NCI-H1417 treated with DMSO at 0.1 percent for 48 hours (cell line): ENCODE results near the gene RAB3D.
A peak's percentile ranks its signal among the peaks of the same experiment; 100 is the strongest.
"Not testable (repeated sequence)": the region's sequence is repeated elsewhere in the genome, so short reads cannot be mapped to it uniquely, and the experiment has no call there.

Experiments used
- DNase-seq: peaks from one replicate; lab custom pipeline; 2025; lab: John Stamatoyannopoulos, UW

Gene RAB3D

DNA sequence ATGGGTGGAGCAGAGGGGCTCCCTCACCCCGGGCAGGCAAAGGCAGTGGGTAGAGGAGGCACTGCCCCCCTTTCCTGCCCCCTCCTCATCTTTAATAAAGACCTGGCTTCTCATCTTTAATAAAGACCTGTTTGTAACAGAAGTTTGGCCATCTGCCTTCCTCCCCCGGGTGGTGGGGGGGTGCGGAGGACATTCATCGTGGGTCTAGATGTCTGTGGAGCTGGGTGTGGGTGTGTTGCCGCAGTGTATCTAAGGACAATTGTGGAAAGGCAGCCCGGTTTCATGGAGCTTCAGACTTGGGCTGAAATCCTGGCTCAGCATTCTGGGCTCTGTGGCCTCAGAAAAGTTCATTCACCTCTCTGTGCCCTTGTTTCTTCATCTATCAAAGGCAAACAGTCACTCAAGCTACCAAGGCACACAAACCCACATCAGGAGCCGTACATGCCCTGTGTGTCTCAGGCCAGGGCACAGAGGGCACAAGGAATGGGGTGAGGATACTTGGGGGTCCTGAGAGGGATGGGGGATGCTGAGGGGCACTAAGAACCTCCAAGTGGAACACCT lies 26.2 kb upstream of the RAB3D start:
- no peak for DNase-seq

GRCh38 chr19:11364935-11365334 lies 25.5 kb upstream of the RAB3D start:
- DNase-seq, result no peak

DNA sequence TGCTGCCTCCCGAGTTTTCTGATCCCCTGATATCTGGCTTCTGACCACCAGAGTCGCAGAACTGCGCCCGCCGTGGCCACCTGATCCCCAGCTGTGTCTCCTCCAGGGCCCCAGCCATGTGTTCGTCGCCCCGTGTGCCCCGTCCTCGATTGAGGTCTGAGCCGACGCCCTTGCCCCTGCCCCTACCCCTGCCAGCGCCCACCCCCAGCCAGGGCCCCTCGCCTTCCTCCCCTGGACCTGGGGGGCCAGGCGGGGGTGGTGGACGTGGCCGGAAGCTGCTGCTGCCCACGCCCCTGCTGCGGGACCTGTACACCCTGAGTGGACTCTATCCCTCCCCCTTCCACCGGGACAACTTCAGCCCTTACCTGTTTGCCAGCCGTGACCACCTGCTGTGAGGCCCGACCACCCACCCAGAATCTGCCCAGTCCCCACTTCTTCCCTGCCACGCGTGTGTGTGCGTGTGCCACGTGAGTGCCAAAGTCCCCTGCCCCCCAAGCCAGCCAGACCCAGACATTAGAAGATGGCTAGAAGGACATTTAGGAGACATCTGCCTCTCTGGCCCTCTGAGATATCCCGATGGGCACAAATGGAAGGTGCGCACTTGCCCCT lies 24.9 kb upstream of the RAB3D start:
- no peak for DNase-seq

DNA sequence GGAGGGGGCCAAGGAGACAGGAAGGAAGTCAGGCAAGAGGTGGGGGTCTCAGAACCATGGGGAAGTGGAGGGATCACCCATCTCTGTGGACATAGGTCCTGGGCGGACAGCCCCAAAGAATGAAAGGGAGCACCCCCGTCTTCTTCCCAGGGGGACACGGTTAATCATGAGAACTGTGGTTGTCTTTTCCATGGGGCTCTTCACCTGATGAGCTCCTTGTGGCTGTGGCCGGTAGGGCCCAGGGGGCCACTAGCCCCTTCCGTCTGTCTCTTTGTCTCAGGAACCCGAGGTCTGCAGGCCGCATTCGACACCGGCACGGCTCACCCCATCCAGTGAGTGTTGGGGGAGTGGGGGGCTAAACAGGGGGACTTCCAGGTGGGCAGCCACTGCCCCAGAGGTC lies 24.4 kb upstream of the RAB3D start:
- no peak for DNase-seq

DNA sequence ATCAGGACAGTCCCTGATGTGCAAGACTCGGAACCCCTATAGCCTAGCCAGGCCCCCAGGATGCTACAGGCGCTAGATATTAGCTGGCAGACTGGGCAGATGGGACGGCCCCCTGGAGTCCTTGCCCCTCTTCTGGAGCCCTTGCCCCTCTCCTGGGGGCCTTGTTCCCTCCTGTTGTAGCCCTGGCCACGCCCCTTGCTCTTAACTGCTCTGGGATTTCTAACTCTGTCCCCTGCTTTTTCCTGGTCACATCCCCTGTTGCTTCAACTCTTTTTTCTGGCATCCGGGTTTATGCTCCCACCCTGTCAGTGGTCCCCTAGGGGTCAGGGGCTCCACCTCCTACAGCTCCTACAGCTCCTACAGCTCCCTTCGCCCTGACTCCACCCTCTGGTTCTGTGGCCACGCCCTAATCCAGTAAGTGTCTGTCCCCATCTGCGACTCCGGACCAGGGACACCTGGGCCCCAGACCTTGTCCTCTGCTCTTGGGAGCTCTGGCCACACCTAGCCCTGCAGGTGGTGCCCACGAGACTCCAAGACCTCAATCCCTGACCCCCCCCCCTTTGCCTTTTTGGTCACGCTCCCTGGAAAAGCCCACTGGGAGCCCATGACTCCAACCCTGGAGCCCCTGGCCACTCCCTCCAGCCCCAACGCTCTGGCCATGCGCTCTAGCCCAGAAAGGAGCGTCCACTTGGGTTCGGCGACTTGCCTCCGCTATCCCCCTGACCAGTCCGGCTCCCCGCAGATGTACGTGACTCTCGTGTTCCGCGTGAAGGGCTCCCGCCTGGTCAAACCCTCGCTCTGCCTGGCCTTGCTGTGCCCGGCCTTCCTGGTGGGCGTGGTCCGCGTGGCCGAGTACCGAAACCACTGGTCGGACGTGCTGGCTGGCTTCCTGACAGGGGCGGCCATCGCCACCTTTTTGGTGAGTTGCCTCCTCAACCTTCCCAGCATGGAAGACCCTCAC lies 22.6 kb upstream of the RAB3D start:
- DNase-seq, result no peak

- no peak for DNase-seq
Measured at GRCh38 chr19:11361037-11361770, 21.7 kb upstream of the RAB3D start.

DNA sequence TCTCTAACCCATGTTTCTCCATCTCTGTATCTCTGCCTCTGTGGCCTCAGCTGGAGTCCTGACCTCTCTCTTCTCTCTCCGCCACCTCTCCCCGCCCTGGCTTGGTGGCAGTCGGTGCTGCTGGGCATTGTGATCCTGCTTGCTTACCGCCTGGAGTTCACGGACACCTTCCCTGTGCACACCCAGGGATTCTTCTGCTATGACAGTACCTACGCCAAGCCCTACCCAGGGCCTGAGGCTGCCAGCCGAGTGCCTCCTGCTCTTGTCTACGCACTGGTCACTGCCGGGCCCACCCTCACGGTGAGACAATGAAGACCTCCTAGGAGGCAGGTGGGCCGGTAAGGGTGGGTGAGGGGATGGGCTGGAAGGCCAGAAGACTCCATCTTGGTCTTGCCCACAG lies 20.0 kb upstream of the RAB3D start:
- DNase-seq, result no peak

DNA sequence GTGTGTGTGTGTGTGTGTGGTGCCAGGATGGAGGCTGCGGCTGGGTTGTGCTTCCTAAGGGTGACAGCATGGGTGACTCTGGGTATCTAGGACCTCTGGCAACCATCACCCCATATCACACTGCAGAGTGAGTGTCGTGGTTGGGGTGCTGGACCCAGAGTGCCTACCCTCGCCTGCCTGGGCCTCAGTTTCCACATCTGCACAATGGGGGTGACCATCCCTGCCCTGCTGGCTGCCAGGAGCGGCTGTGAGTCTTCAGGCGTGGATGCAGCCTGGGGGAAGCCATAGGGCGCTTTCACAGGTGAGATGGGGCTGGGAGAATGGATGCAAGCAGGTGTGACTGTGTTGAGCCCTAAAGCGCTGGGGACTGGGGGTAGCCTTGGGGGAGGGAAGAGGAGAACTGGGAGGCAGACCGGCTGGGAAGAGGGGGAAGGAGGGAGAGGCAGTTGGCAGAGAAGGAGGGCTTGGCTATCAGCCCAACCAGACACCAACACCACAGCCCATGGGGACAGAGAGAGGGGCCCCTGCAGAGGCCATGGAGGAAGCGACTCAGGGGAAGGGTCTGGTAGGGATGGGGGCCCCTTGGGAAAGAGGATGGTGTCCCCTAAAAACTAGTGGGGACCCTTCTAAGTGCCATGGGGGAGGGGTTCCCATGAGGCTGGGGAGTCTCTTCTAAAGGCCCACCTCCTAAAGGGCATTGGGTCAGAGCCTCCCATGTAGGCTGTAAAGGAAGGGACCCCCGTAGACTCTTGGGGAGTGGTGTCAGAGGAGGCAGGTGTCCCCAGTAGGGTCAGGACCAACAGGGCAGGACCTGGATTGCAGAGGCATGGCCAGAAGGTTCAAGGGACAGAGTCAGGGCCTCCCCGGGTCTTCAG lies 17.5 kb upstream of the RAB3D start:
- DNase-seq, result no peak

- no peak for DNase-seq
Measured at GRCh38 chr19:11356074-11356397, 16.6 kb upstream of the RAB3D start.

DNA sequence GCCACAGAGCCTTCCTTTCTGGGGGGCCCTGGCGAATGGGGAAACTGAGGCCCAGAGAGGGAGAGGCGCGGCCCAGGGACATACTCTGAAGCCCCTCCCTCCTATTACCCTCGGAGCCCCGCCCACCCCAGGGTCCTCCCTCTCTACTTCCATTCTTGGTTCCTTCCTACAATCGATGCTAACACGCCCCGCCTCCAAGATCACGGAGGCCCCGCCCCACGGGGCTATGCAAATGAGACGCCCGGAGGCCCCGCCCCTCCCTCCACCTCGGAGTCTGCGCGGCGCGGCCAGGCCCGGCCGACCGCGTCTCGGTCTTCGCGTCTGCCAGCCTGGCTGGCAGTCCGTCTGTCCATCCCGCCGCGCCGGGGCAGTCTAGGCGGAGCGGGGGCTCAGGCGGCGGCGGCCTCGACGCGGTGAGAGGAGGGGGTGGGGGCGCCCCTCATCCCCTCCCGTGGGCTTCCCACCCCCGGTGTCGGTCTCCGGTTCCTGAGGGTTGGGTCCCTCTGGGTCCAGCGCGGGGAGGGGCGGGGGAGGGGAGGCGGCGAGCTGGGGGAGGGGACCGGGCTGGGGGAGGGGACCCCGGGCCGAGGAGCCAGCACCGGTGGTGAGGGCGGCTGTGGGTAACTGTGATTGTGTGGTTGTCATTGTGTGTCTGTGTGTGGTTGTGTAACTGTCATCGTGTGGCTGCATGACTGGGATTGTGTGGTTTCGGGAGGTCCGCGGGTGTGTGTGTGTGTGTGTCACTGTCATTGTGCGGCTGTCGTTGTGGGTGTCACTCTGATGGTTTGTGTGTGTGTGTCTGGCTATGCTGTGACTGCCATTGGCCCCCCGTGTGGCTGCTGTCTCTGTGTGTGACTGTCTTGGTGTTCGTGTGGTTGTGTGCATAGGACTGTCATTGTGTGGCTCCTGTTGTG lies 16.0 kb upstream of the RAB3D start, which contains the start of gene PLPPR2:
Gene PLPPR2, plus strand, starts transcription at position 273 of the 914 bp plus-strand sequence. CDS start 2,242 bp downstream, outside the sequence.
- DNase-seq, result peak; percentile 56

DNA sequence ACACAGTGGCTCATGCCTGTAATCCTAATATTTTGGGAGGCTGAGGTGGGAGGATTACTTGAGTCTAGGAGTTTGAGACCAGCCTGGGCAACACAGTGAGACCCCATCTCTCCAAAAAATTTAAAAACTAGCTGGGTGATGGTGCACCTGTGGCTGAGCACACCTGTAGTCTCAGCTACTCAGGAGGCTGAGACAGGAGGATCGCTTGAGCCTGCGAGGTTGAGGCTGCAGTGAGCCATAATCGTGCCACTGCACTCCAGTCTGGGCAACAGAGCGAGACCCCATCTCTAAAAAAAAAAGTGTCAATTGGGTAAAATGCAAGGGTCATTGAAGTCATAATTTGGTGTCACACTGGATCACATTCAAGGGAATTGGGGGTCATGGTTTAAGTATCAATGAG lies 14.6 kb upstream of the RAB3D start:
- DNase-seq, result not testable (repeated sequence)

DNA sequence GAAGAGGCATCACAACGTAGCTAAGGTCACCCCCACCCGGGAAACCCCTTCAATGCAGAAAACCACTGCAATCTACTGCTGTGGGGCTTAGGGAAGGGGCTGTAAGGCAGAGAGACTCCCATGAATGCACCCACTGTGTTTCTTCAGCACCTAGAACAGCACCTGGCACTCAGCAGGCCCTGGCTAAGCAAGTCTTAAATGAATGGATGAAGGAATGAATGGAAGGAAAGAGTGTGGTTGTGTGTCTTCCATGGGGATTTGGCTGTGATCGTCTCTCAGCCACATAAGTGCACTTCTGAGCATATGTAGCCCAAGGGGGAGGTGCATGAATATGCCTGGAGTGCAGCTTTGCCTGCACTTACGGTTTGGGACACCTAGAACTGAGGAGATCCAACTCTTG lies 9.7 kb upstream of the RAB3D start:
- DNase-seq, result no peak

GRCh38 chr19:11347546-11348039 lies 8.1 kb upstream of the RAB3D start:
- no peak for DNase-seq

DNA sequence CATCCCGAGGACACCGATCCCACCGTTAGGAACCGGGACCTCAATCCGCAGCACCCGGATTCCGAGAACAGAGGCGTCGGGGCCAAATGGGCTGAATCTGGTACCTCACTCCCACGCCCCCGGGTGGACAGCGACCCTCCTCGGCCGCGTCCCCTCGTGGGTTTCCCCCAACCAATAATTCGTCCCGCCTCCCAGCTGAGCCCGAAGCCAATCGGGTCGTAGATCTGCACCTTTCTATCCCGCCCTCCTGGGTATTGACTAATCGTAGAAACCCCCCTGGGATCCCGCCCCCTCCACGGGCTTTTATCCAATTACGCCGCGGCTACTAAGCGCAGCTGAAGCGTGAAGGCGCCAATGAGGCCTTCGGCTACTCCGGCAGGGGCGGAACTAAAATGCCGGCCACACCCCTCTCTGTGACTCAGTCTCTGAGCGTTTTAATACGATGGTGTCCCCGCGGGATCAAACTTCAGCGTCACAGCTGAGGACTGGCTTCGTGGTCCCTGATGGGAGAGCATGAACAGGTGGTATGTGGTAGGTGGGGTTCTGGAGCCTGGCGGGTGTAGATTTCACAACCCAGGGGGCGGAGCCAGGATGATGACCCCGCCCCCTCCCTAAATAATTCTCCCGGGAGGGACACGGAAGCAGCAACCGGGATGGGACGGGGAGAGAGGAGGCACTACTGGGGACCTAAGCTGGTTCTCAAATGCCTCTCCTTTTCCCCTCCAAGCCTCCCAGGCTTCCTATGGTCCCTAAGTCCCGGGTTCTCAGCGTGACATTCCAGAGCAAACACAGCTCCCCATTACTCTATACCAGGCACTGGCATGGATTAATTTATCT lies 6.9 kb upstream of the RAB3D start, which contains the start of the genes CCDC159 and TMEM205:
Gene CCDC159, plus strand, starts transcription at position 416 of the 837 bp plus-strand sequence. Its CDS starts 88 bp downstream, at position 504.
Gene TMEM205, minus strand, starts transcription at position 165 of the 837 bp plus-strand sequence. CDS start 649 bp downstream, outside the sequence.
- DNase-seq, result peak; percentile 93

DNA sequence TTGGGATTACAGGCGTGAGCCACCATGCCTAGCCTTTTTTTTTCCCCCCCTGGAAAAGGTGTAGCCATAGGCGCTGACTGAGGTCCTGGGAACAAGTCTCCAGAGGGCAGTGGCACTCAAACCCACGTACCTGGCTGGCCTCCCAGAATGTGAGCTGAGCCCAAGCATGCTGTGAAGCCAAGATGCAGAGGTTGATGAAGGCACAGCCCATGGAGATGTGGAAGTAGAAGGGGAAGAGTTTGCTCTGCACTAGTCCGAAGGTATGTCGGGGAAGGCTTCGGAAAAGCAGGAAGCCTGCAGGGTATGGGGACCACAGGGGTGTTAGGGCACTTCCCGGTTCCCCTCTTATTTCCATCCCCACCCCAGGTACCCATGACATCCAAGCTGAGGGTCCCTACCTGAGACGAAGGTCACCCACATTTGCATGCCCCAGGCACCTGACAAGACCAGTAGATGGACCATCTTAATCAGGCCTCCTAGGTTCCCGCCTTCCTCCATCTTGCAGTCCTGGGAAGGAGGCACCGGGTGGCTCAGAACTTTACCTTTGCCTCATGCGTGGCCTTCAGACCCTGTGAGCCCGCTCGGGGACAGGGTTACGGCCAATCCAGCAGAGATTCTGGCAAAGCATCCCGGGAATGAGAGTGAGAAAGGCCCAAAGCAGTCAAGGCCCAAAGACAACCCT lies 5.8 kb upstream of the RAB3D start:
- no peak for DNase-seq

- no peak for DNase-seq
Measured at GRCh38 chr19:11342429-11342828, 3.0 kb upstream of the RAB3D start.

DNA sequence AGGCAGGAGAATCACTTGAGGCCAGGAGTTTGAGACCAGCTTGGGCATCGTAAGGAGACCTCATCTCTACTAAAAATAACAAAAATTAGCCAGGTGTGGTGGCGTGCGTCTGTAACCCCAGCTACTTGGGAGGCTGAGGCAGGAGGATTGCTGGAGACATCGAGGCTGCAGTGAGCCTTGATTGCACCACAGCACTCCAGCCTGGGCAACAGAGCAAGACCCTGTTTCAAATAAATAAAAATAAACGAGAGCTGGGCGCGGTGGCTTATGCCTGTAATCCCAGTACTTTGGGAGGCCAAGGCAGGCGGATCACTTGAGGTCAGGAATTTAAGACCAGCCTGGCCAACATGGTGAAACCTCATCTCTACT lies 626 bp upstream of the RAB3D start:
- not testable (repeated sequence) for DNase-seq

GRCh38 chr19:11338569-11339253 lies 746 bp downstream of the RAB3D start:
- no peak for DNase-seq
